C4-2B (cell line): Measurements from ENCODE around the gene ANKH.

Source experiments
- H3K27ac ChIP-seq: fragments of 450-650 bp; 2 replicates; pipeline ENCODE4 v1.5.1; 2017
- CTCF ChIP-seq: fragments of 450-650 bp; conservative IDR thresholded peaks from 2 replicates; pipeline ENCODE4 v1.5.1; 2017; ENCODE audit warnings: mild to moderate bottlenecking
- ZFX ChIP-seq: fragments of 450-650 bp; IDR thresholded peaks from 2 replicates; pipeline ENCODE4 v1.6.1; 2017

ANKH gene

GRCh38 chr5:14773588-14773987, 98.0 kb downstream of the ANKH start:
- TF ChIP-seq ZFX (no peak), CTCF (no peak)
- no peak overlapping the region for H3K27ac ChIP-seq

GRCh38 chr5:14771972-14772371, 99.6 kb downstream of the ANKH start:
- TF ChIP-seq CTCF: no peak
- no peak for TF ChIP-seq ZFX
- no peak overlapping the region for H3K27ac ChIP-seq

- no peak for TF ChIP-seq CTCF
- no peak for TF ChIP-seq ZFX
- H3K27ac ChIP-seq: no peak overlapping the region
Observed at GRCh38 chr5:14771189-14771588, 100.4 kb downstream of the ANKH start.

GRCh38 chr5:14768508-14769365, 102.8 kb downstream of the ANKH start:
- H3K27ac ChIP-seq: no peak overlapping the region

GRCh38 chr5:14767735-14768507, 103.7 kb downstream of the ANKH start:
- no peak overlapping the region for H3K27ac ChIP-seq
- TF ChIP-seq ZFX (no peak), CTCF (no peak)

More at GRCh38 chr5:14768508-14769365, 102.8 kb downstream of the ANKH start:
- TF ChIP-seq ZFX (no peak), CTCF (no peak)

GRCh38 chr5:14767053-14767452, 104.5 kb downstream of the ANKH start:
- H3K27ac ChIP-seq: no peak overlapping the region
- TF ChIP-seq CTCF (no peak), ZFX (no peak)

GRCh38 chr5:14766584-14766983, 105.0 kb downstream of the ANKH start:
- TF ChIP-seq CTCF (no peak), ZFX (no peak)
- H3K27ac ChIP-seq: no peak overlapping the region
